GM08714 (cell line): ENCODE measurements around the gene RPL9.
"Not testable (repeated sequence)": the region's sequence is repeated elsewhere in the genome, so short reads cannot be mapped to it uniquely, and the experiment has no call there.

Source experiments
- H3K4me3 ChIP-seq: fragments of 200-500 bp; sonication (Bioruptor generic); 2 replicates; pipeline ENCODE4 v1.5.1; 2014; ENCODE audit warnings: mild to moderate bottlenecking, low read length, inconsistent platforms
- ZNF274 ChIP-seq: IDR thresholded peaks from 2 replicates; pipeline ENCODE4 v1.6.1; 2012; ENCODE audit warnings: mild to moderate bottlenecking, low read depth, low read length

Gene RPL9

GRCh38 chr4:39458505-39459300 lies at the start of gene RPL9, which contains the start of gene LIAS:
Gene RPL9 (minus strand): TSS chr4:39458922. CDS start chr4:39458439, 483 bp downstream.
Gene LIAS (plus strand): TSS chr4:39459056. CDS start chr4:39459118, 62 bp downstream.
- H3K4me3 ChIP-seq, result peak within 1 kb of the TSS; percentile 71
- TF ChIP-seq ZNF274, result no peak

GRCh38 chr4:39505581-39505980 lies 46.9 kb upstream of the RPL9 start:
- no peak for TF ChIP-seq ZNF274
- H3K4me3 ChIP-seq, result no peak overlapping the region

GRCh38 chr4:39504538-39504937 lies 45.8 kb upstream of the RPL9 start:
- TF ChIP-seq ZNF274, result no peak
- no peak overlapping the region for H3K4me3 ChIP-seq

- H3K4me3 ChIP-seq, result not testable (repeated sequence)
These were observed 43.9 kb upstream of the RPL9 start for GRCh38 chr4:39502664-39503035.

- no peak overlapping the region for H3K4me3 ChIP-seq
- TF ChIP-seq ZNF274, result no peak
These were observed 43.4 kb upstream of the RPL9 start for GRCh38 chr4:39502019-39502663.

- H3K4me3 ChIP-seq, result no peak overlapping the region
- no peak for TF ChIP-seq ZNF274
These were observed 40.0 kb upstream of the RPL9 start for GRCh38 chr4:39498727-39499020.

- H3K4me3 ChIP-seq, result no peak overlapping the region
- TF ChIP-seq ZNF274, result no peak
These were observed 39.4 kb upstream of the RPL9 start for GRCh38 chr4:39497909-39498726.

GRCh38 chr4:39495446-39496213 lies 36.9 kb upstream of the RPL9 start:
- TF ChIP-seq ZNF274, result no peak
- H3K4me3 ChIP-seq, result no peak overlapping the region

GRCh38 chr4:39494354-39494753 lies 35.6 kb upstream of the RPL9 start:
- no peak overlapping the region for H3K4me3 ChIP-seq
- no peak for TF ChIP-seq ZNF274

- no peak overlapping the region for H3K4me3 ChIP-seq
- no peak for TF ChIP-seq ZNF274
These were observed 31.6 kb upstream of the RPL9 start for GRCh38 chr4:39490322-39490721.

GRCh38 chr4:39486221-39486804 lies 27.6 kb upstream of the RPL9 start:
- no peak for TF ChIP-seq ZNF274

GRCh38 chr4:39484582-39485272 lies 26.0 kb upstream of the RPL9 start:
- no peak overlapping the region for H3K4me3 ChIP-seq
- no peak for TF ChIP-seq ZNF274

More at GRCh38 chr4:39486221-39486804, 27.6 kb upstream of the RPL9 start:
- no peak overlapping the region for H3K4me3 ChIP-seq
